NCI-H526 treated with DMSO at 0.1 percent for 48 hours (cell line): ENCODE results near the gene NOS1.

Experiments used
- DNase-seq: peaks from one replicate; lab custom pipeline; 2025; lab: John Stamatoyannopoulos, UW

Gene NOS1

GRCh38 chr12:117171499-117172162 is 189.8 kb downstream of the NOS1 start:
- no peak for DNase-seq

DNA sequence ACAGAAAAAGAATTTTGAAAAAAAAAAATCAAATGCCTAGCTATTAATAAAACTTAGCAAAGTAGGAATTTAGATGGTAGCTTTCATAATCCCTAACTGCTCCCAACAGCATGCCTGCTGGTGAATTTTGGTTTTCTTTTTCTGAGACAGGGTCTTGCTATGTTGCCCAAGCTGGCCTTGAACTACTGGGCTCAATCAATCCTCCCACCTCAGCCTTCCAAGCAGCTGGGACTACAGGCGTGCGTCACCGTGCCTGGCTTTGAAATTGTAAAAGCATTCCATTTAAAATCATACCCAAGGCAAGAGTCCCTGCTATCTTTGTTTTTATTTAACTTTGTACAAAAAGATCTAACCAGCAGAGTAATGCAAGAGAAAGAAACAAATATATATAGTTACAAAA is 191.9 kb downstream of the NOS1 start:
- no peak for DNase-seq

GRCh38 chr12:117168976-117169375 is 192.4 kb downstream of the NOS1 start:
- DNase-seq: no peak

DNA sequence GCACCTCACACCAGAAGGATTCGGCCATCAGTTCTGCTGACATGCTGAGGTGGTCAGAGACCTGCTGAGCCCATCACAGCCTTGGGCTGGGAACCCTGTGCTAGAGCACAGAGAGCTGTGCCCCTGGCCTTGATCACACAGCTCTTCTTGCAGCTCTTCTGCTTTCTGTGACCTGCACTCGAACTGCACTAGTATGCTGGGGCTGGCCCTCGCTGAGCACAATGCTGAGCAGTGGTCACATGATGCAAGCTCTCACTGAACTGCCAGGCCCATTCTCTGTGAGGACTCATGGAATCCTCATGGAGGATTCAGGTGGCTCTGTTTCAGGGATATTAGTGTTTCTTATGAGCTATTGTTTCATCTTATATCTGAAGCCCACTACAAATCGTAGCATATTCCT is 193.7 kb downstream of the NOS1 start:
- no peak for DNase-seq

- DNase-seq: no peak
Observed at GRCh38 chr12:117166107-117166506, 195.3 kb downstream of the NOS1 start.

GRCh38 chr12:117165342-117165741 is 196.1 kb downstream of the NOS1 start:
- DNase-seq: no peak

GRCh38 chr12:117162633-117163032 is 198.8 kb downstream of the NOS1 start:
- no peak for DNase-seq

DNA sequence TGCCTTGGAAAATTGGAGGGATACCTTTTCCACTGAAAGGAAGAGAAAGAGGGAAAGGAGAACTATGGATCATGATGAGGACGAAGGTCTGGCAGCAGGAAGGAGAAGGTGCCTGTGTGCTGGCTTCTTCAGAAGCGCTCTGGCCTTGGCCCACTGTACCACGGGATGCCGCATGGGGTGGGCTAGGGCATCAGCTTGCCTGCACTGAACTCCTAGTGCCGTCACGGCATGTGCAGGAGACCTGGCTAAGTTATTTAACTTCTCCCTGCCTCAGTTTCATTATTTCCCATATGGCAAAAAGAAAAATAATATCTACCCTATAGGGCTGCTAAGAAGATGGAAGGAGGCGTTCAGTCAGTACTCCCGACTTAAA is 199.3 kb downstream of the NOS1 start:
- DNase-seq: no peak

DNA sequence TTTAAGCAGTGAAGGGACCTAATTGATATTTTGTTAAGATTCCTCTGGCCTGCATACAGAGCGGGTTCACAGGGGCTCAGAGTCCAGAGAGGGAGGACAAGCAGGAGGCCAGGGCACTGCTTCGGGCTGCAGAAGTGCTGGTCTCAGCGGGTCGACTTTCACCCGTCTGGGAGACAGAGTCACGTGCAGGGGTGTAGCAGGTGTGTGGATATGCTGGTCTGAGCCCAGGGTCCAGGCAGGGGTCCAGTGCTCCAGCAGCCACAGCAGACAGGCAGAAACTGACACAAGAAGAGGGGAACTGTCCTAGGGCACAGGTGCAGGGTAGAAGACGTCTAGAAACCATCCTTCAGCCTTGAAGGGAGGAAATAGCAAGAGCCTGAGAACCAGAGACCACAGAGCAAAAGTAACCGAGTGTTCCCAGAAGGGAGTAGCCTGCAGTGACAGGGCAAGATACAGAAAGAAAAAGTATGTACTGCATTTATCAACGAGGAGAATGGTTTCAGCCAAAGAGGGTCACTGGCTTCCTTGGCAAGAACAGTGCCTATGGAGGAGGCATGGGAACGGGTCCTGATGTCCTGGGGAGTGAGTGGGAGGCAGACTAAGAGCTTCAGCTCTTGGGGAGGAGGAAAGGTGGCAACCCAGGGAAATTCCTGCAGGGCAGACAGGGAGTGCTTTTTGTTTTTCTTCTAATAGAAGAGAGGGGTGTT is 199.8 kb downstream of the NOS1 start:
- DNase-seq: no peak

GRCh38 chr12:117159674-117160073 is 201.8 kb downstream of the NOS1 start:
- DNase-seq: no peak

DNA sequence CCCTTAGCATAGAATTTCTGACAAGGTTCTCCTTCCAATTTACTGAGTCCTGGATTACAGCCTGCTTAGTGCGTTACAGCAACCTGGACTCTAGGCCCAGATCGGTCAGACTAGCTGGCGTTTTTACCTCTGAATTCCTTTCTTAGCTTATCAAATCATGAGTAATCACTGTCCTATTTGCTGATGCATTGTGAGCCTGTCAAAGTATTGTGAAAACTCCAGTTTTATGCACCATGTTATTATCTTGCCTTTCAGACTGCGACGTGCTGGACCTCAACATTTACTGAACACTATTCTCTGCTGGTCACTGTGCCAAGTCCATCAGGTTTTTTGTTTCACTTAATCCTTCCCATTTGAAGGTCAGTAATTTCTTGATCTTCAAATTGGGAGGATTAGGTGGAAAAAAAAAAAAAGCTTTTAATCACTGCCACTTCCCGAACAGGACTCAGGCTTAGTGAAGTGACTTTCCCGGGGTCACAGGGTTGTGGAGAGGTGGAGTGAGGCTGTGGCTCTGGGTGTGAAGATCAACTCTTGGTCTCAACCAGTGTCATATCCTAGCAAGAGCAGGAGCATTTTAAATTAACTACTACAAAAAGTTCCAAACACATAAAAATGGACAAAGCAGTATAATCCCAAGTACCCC is 202.4 kb downstream of the NOS1 start:
- no peak for DNase-seq
